ENCODE data around the gene MRTFA.

DNA sequence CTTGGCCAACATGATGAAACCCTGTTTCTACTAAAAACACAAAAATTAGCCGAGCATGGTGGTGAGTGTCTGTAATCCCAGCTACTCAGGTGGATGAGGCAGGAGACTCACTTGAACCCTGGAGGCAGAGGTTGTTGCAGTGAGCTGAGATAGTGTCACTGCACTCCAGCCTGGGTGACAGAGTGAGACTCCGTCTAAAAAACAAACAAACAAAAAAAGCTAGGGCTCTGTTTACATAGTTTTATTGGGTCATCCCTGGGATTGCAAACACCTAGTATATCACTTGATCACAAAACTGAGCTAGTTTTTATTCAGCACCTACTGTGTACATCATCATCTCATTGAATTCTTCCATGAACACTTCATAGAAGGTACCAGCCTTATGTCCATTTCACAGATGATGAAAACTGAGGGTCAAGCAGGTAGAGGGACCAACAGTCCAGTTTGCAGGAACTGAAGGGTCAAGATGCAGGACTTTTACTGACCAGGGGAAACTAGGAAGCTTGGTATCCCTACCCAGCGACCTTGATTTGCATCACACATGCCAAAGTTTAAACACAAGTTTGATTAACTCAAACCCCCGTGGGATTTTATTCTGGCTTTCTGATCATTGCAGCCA is 9.2 kb upstream of the MRTFA start:
- TF ChIP-seq, protein P1, sequence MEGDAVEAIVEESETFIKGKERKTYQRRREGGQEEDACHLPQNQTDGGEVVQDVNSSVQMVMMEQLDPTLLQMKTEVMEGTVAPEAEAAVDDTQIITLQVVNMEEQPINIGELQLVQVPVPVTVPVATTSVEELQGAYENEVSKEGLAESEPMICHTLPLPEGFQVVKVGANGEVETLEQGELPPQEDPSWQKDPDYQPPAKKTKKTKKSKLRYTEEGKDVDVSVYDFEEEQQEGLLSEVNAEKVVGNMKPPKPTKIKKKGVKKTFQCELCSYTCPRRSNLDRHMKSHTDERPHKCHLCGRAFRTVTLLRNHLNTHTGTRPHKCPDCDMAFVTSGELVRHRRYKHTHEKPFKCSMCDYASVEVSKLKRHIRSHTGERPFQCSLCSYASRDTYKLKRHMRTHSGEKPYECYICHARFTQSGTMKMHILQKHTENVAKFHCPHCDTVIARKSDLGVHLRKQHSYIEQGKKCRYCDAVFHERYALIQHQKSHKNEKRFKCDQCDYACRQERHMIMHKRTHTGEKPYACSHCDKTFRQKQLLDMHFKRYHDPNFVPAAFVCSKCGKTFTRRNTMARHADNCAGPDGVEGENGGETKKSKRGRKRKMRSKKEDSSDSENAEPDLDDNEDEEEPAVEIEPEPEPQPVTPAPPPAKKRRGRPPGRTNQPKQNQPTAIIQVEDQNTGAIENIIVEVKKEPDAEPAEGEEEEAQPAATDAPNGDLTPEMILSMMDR (IDR thresholded peaks at IDR 0.05), result no peak
- TF ChIP-seq POLR2A (IDR thresholded peaks at IDR 0.05), result no peak
